Calu3 (cell line): Measurements from ENCODE around the gene MLLT1. TPM values are rescaled to one million over a fixed set of nuclear protein-coding genes. Genes with fewer than 3 reads are reported as not detected.

Source experiments
- BruUV-seq: library from RNA; stranded (reverse); fragments of 400-500 nt; replicated peaks from 2 replicates; lab custom pipeline; 2021; lab: Mats Ljungman, UMichigan
- CTCF ChIA-PET: fragments of 300-600 bp; sonication (Branson Sonifier 250); formaldehyde crosslinking; loops from one replicate; lab custom pipeline; 2022; ENCODE audit warnings: antibody characterized with exemption; lab: Charles Lee
- DNase-seq: peaks from one replicate; pipeline ENCODE4 v3.0.0; 2022
- H3K27ac Mint-ChIP-seq: one replicate; pipeline ENCODE4 v1.8.0; 2022; ENCODE audit warnings: mixed read lengths; ENCODE audit not compliant: unreplicated experiment
- H3K27me3 Mint-ChIP-seq: one replicate; pipeline ENCODE4 v1.8.0; 2022; ENCODE audit warnings: mixed read lengths; ENCODE audit not compliant: unreplicated experiment
- H3K36me3 Mint-ChIP-seq: one replicate; pipeline ENCODE4 v1.8.0; 2022; ENCODE audit warnings: mild to moderate bottlenecking, moderate library complexity, mixed read lengths; ENCODE audit not compliant: insufficient read depth, unreplicated experiment
- H3K4me1 Mint-ChIP-seq: one replicate; pipeline ENCODE4 v1.8.0; 2022; ENCODE audit warnings: mild to moderate bottlenecking, low read depth, mixed read lengths; ENCODE audit not compliant: unreplicated experiment
- H3K4me3 Mint-ChIP-seq: one replicate; pipeline ENCODE4 v1.8.0; 2022; ENCODE audit warnings: mild to moderate bottlenecking, low read depth, moderate library complexity, mixed read lengths; ENCODE audit not compliant: unreplicated experiment
- H3K9me3 Mint-ChIP-seq: one replicate; pipeline ENCODE4 v1.8.0; 2022; ENCODE audit warnings: low read depth, mixed read lengths; ENCODE audit not compliant: unreplicated experiment
- CTCF ChIP-seq: fragments of 200-600 bp; IDR thresholded peaks from one replicate; pipeline ENCODE4 v1.8.0; 2022; ENCODE audit warnings: antibody characterized with exemption; ENCODE audit not compliant: unreplicated experiment
- intact Hi-C: fragments of 100-400 bp; cut with micrococcal nuclease; formaldehyde crosslinking; loops from one replicate; pipeline ENCODE4 v1.10.0; 2022; ENCODE audit not compliant: unreplicated experiment
- total RNA-seq: library from RNA; stranded (reverse); gene quantifications from 2 replicates; pipeline ENCODE4 v1.2.3, GENCODE V29; 2022

Gene MLLT1
- total RNA-seq, 1 experiment from 2014 or later: 49.8 TPM

GRCh38 chr19:6263735-6264444, 15.9 kb downstream of the MLLT1 start:
- Mint-ChIP-seq H3K27ac (no peak overlapping the region), H3K36me3 (peaks cover 33% of the 10 kb centered on the region)
- no TSS peak for BruUV-seq

GRCh38 chr19:6263306-6263705, 16.5 kb downstream of the MLLT1 start:
- intact Hi-C loops: no loop called here
- no peak overlapping the region for H3K27ac Mint-ChIP-seq

More at GRCh38 chr19:6263735-6264444, 15.9 kb downstream of the MLLT1 start:
- H3K9me3 Mint-ChIP-seq: no peaks in the 10 kb centered on the region
- intact Hi-C loops: no loop called here
- H3K27me3 Mint-ChIP-seq: no peaks in the 10 kb centered on the region
- TF ChIP-seq CTCF: no peak
- CTCF ChIA-PET: interaction anchor here (0.6 kb wide), 1 partner anchor 109 kb away, joined by 5 read pairs; no protein-coding TSS in a partner anchor
- no peak overlapping the region for H3K4me3 Mint-ChIP-seq
- no peak for DNase-seq
- no peaks in the 10 kb centered on the region for H3K4me1 Mint-ChIP-seq

GRCh38 chr19:6262519-6262918, 17.3 kb downstream of the MLLT1 start:
- CTCF ChIA-PET: no interaction called here
- Mint-ChIP-seq H3K9me3 (no peaks in the 10 kb centered on the region), H3K27ac (no peak overlapping the region), H3K4me3 (no peak overlapping the region), H3K27me3 (no peaks in the 10 kb centered on the region), H3K4me1 (no peaks in the 10 kb centered on the region), H3K36me3 (peaks cover 33% of the 10 kb centered on the region)
- DNase-seq: no peak
- no TSS peak for BruUV-seq
- intact Hi-C loops: no loop called here
- TF ChIP-seq CTCF: no peak

More at GRCh38 chr19:6263306-6263705, 16.5 kb downstream of the MLLT1 start:
- no TSS peak for BruUV-seq
- H3K9me3 Mint-ChIP-seq: no peaks in the 10 kb centered on the region
- no peak overlapping the region for H3K4me3 Mint-ChIP-seq
- no peak for DNase-seq
- H3K4me1 Mint-ChIP-seq: no peaks in the 10 kb centered on the region
- H3K27me3 Mint-ChIP-seq: no peaks in the 10 kb centered on the region
- no peak for TF ChIP-seq CTCF
- peaks cover 33% of the 10 kb centered on the region for H3K36me3 Mint-ChIP-seq
- CTCF ChIA-PET: no interaction called here

GRCh38 chr19:6261883-6262282, 17.9 kb downstream of the MLLT1 start:
- BruUV-seq: no TSS peak
- Mint-ChIP-seq H3K27ac (no peak overlapping the region), H3K9me3 (no peaks in the 10 kb centered on the region), H3K4me1 (no peaks in the 10 kb centered on the region), H3K27me3 (no peaks in the 10 kb centered on the region), H3K4me3 (no peak overlapping the region), H3K36me3 (peaks cover 33% of the 10 kb centered on the region)
- TF ChIP-seq CTCF: no peak
- CTCF ChIA-PET: no interaction called here
- intact Hi-C loops: no loop called here
- no peak for DNase-seq
